Esophagus (tissue), 2 donors: ENCODE data around the gene PDZRN3. TPM values are rescaled to one million over a fixed set of nuclear protein-coding genes. Genes with fewer than 3 reads are reported as not detected.

ENCODE experiments used
- H3K27ac ChIP-seq, 2 donors: one replicate each; pipeline ENCODE4 v1.5.1; 2013; ENCODE audit warnings: low read depth in 2 of 2, mild to moderate bottlenecking in 2 of 2, inconsistent platforms in 1 of 2, low read length in 1 of 2, moderate library complexity in 1 of 2
- H3K27me3 ChIP-seq, 2 donors: one replicate each; pipeline ENCODE4 v1.6.1; 2013; ENCODE audit warnings: low read length in 2 of 2, control low read depth in 1 of 2, mild to moderate bottlenecking in 1 of 2; ENCODE audit not compliant: insufficient read depth in 2 of 2, control insufficient read depth in 1 of 2
- H3K36me3 ChIP-seq, 2 donors: one replicate each; pipeline ENCODE4 v1.6.1; 2013; ENCODE audit warnings: low read length in 1 of 2; ENCODE audit not compliant: control insufficient read depth in 2 of 2, insufficient read depth in 2 of 2
- H3K4me1 ChIP-seq, 2 donors: one replicate each; pipeline ENCODE4 v1.6.1; 2013; ENCODE audit warnings: low read length in 1 of 2; ENCODE audit not compliant: control insufficient read depth in 2 of 2, insufficient read depth in 2 of 2
- H3K4me3 ChIP-seq, 2 donors: one replicate each; pipeline ENCODE4 v1.5.1; 2013; ENCODE audit warnings: low read length in 2 of 2, mild to moderate bottlenecking in 2 of 2, low read depth in 1 of 2, moderate library complexity in 1 of 2
- H3K9me3 ChIP-seq, 2 donors: one replicate each; pipeline ENCODE4 v1.6.1; 2013; ENCODE audit warnings: mild to moderate bottlenecking in 2 of 2, low read depth in 1 of 2, low read length in 1 of 2, moderate library complexity in 1 of 2; ENCODE audit not compliant: control insufficient read depth in 2 of 2, insufficient read depth in 1 of 2
- WGBS, 2 donors: extraction: QIAGEN DNeasy Blood & Tissue Kit; methylation state at CpG; one replicate each; pipeline ENCODE4 v1.1.7; 2013; 5-methylcytosine and 5-hydroxymethylcytosine counted together
- polyA plus RNA-seq, 2 donors: library from polyadenylated mRNA; stranded (reverse); fragments of 200-250 nt; gene quantifications; one replicate each; pipeline ENCODE4 v1.2.3, GENCODE V29; 2013
- donor health status: healthy with polysubstance abuse.
- donor health status: Bipolar disorder and iron deficiency.

The PDZRN3 gene
- 10 to 100 TPM; 13.9 to 17.2 TPM for polyA plus RNA-seq

- H3K27ac ChIP-seq, result peak within 1 kb of the TSS; percentile 73 to 80
- H3K36me3 ChIP-seq, result no peaks in the 10 kb centered on the region
- H3K27me3 ChIP-seq, result no peaks in the 10 kb centered on the region
- no peaks in the 10 kb centered on the region for H3K9me3 ChIP-seq
- 3 to 4% methylated on average over 55 of the region's 55 CpGs for WGBS, 2 donors
- H3K4me1 ChIP-seq, result peaks cover 2 to 9% of the 10 kb centered on the region in 2 donors
- H3K4me3 ChIP-seq, result peak within 1 kb of the TSS; percentile 63 to 72
Observed at GRCh38 chr3:73624821-73625665, at the start of gene PDZRN3. TSS of gene PDZRN3 (minus strand) at chr3:73624941.

- 53 to 62% methylated on average over 5 of the region's 5 CpGs for WGBS, 2 donors
- no peak overlapping the region for H3K27ac ChIP-seq
Observed at GRCh38 chr3:73674280-73674679, 49.5 kb upstream of the PDZRN3 start.

GRCh38 chr3:73669260-73669659, 44.5 kb upstream of the PDZRN3 start:
- H3K36me3 ChIP-seq, result no peaks in the 10 kb centered on the region
- no peaks in the 10 kb centered on the region for H3K9me3 ChIP-seq
- no peak overlapping the region for H3K4me3 ChIP-seq
- WGBS, 2 donors, result 73 to 74% methylated on average over 3 of the region's 3 CpGs
- H3K27ac ChIP-seq, result peak overlapping the region in 1 of 2 donors; percentile 13
- no peaks in the 10 kb centered on the region for H3K27me3 ChIP-seq
- H3K4me1 ChIP-seq, result no peaks in the 10 kb centered on the region

More at GRCh38 chr3:73674280-73674679, 49.5 kb upstream of the PDZRN3 start:
- Histone ChIP-seq H3K27me3 (no peaks in the 10 kb centered on the region), H3K4me1 (no peaks in the 10 kb centered on the region), H3K4me3 (no peak overlapping the region), H3K9me3 (no peaks in the 10 kb centered on the region), H3K36me3 (no peaks in the 10 kb centered on the region)

- no peaks in the 10 kb centered on the region for H3K4me1 ChIP-seq
- H3K4me3 ChIP-seq, result no peak overlapping the region
- no peaks in the 10 kb centered on the region for H3K9me3 ChIP-seq
- no peaks in the 10 kb centered on the region for H3K27me3 ChIP-seq
- H3K36me3 ChIP-seq, result no peaks in the 10 kb centered on the region
- no peak overlapping the region for H3K27ac ChIP-seq
- WGBS, 2 donors, result 66 to 72% methylated on average over 1 of the region's 1 CpG
Observed at GRCh38 chr3:73668391-73668790, 43.6 kb upstream of the PDZRN3 start.

GRCh38 chr3:73667889-73668288, 43.1 kb upstream of the PDZRN3 start:
- Histone ChIP-seq H3K4me1 (no peaks in the 10 kb centered on the region), H3K9me3 (no peaks in the 10 kb centered on the region), H3K27ac (no peak overlapping the region), H3K4me3 (no peak overlapping the region), H3K27me3 (no peaks in the 10 kb centered on the region), H3K36me3 (no peaks in the 10 kb centered on the region)
- 56 to 62% methylated on average over 3 of the region's 3 CpGs for WGBS, 2 donors

- no peak overlapping the region for H3K4me3 ChIP-seq
- no peaks in the 10 kb centered on the region for H3K4me1 ChIP-seq
- H3K27ac ChIP-seq, result no peak overlapping the region
- no peaks in the 10 kb centered on the region for H3K9me3 ChIP-seq
- no peaks in the 10 kb centered on the region for H3K27me3 ChIP-seq
- no peaks in the 10 kb centered on the region for H3K36me3 ChIP-seq
- 76 to 85% methylated on average over 2 of the region's 2 CpGs for WGBS, 2 donors
Observed at GRCh38 chr3:73665286-73665685, 40.5 kb upstream of the PDZRN3 start.

- H3K27me3 ChIP-seq, result no peaks in the 10 kb centered on the region
- H3K36me3 ChIP-seq, result no peaks in the 10 kb centered on the region
- no peak overlapping the region for H3K27ac ChIP-seq
- no peak overlapping the region for H3K4me3 ChIP-seq
- 54 to 58% methylated on average over 4 of the region's 4 CpGs for WGBS, 2 donors
- H3K9me3 ChIP-seq, result no peaks in the 10 kb centered on the region
- H3K4me1 ChIP-seq, result no peaks in the 10 kb centered on the region
Observed at GRCh38 chr3:73664389-73664788, 39.6 kb upstream of the PDZRN3 start.

- Histone ChIP-seq H3K27ac (no peak overlapping the region), H3K4me1 (no peaks in the 10 kb centered on the region), H3K27me3 (no peaks in the 10 kb centered on the region), H3K4me3 (no peak overlapping the region), H3K36me3 (no peaks in the 10 kb centered on the region), H3K9me3 (no peaks in the 10 kb centered on the region)
- WGBS, 2 donors, result 56 to 76% methylated on average over 3 of the region's 3 CpGs
Observed at GRCh38 chr3:73663495-73663894, 38.8 kb upstream of the PDZRN3 start.

- no peak overlapping the region for H3K4me3 ChIP-seq
- H3K4me1 ChIP-seq, result no peaks in the 10 kb centered on the region
- no peaks in the 10 kb centered on the region for H3K9me3 ChIP-seq
- H3K27me3 ChIP-seq, result no peaks in the 10 kb centered on the region
- H3K27ac ChIP-seq, result no peak overlapping the region
- no peaks in the 10 kb centered on the region for H3K36me3 ChIP-seq
Observed at GRCh38 chr3:73661265-73661664, 36.5 kb upstream of the PDZRN3 start.

- no peak overlapping the region for H3K27ac ChIP-seq
- H3K4me3 ChIP-seq, result no peak overlapping the region
- WGBS, 2 donors, result 75 to 78% methylated on average over 4 of the region's 4 CpGs
Observed at GRCh38 chr3:73658227-73658626, 33.5 kb upstream of the PDZRN3 start.

More at GRCh38 chr3:73658227-73658626, 33.5 kb upstream of the PDZRN3 start:
- H3K36me3 ChIP-seq, result no peaks in the 10 kb centered on the region
- H3K9me3 ChIP-seq, result no peaks in the 10 kb centered on the region
- no peaks in the 10 kb centered on the region for H3K27me3 ChIP-seq
- H3K4me1 ChIP-seq, result no peaks in the 10 kb centered on the region
